ENCODE measurements around the gene BUB1B.

BUB1B gene

GRCh38 chr15:40242601-40243000 lies 81.7 kb downstream of the BUB1B start:
- TF ChIP-seq CTCF (conservative IDR thresholded peaks at IDR 0.05; ENCODE audit: low read depth, low read length) = no peak
- no peak for DNase-seq (ENCODE audit: low read depth)
- no peak overlapping the region for H3K4me3 ChIP-seq (ENCODE audit: low read depth, low read length)

GRCh38 chr15:40243126-40243810 lies 82.4 kb downstream of the BUB1B start:
- no peak overlapping the region for H3K4me3 ChIP-seq (ENCODE audit: low read depth, low read length)
- TF ChIP-seq CTCF (conservative IDR thresholded peaks at IDR 0.05; ENCODE audit: low read depth, low read length) = no peak
- DNase-seq (ENCODE audit: low read depth) = no peak

GRCh38 chr15:40244961-40245523 lies 84.2 kb downstream of the BUB1B start:
- H3K4me3 ChIP-seq (ENCODE audit: low read depth, low read length) = no peak overlapping the region
- no peak for DNase-seq (ENCODE audit: low read depth)
- TF ChIP-seq CTCF (conservative IDR thresholded peaks at IDR 0.05; ENCODE audit: low read depth, low read length) = no peak

- TF ChIP-seq CTCF (conservative IDR thresholded peaks at IDR 0.05; ENCODE audit: low read depth, low read length) = no peak
- H3K4me3 ChIP-seq (ENCODE audit: low read depth, low read length) = no peak overlapping the region
- no peak for DNase-seq (ENCODE audit: low read depth)
These were observed 85.0 kb downstream of the BUB1B start for GRCh38 chr15:40245666-40246450.

GRCh38 chr15:40246496-40247280 lies 85.8 kb downstream of the BUB1B start:
- no peak for TF ChIP-seq CTCF (conservative IDR thresholded peaks at IDR 0.05; ENCODE audit: low read depth, low read length)
- no peak overlapping the region for H3K4me3 ChIP-seq (ENCODE audit: low read depth, low read length)
- DNase-seq (ENCODE audit: low read depth) = no peak

- TF ChIP-seq CTCF (conservative IDR thresholded peaks at IDR 0.05; ENCODE audit: low read depth, low read length) = no peak
- no peak overlapping the region for H3K4me3 ChIP-seq (ENCODE audit: low read depth, low read length)
- no peak for DNase-seq (ENCODE audit: low read depth)
These were observed 86.6 kb downstream of the BUB1B start for GRCh38 chr15:40247406-40247971.
